GM21576 (cell line): ENCODE results near the gene PLXNB2.
A peak's percentile ranks its signal among the peaks of the same experiment; 100 is the strongest.
"Not testable (repeated sequence)": the region's sequence is repeated elsewhere in the genome, so short reads cannot be mapped to it uniquely, and the experiment has no call there.

Experiments
- ATAC-seq: cut with Tn5 transposase; IDR thresholded peaks from one replicate; pipeline ENCODE4 v1.9.1; 2021; ENCODE audit warnings: mild to moderate bottlenecking, moderate library complexity; ENCODE audit not compliant: unreplicated experiment

Gene PLXNB2

GRCh38 chr22:50326225-50326955, 18.9 kb upstream of the PLXNB2 start:
- peak; percentile 6 for ATAC-seq

DNA sequence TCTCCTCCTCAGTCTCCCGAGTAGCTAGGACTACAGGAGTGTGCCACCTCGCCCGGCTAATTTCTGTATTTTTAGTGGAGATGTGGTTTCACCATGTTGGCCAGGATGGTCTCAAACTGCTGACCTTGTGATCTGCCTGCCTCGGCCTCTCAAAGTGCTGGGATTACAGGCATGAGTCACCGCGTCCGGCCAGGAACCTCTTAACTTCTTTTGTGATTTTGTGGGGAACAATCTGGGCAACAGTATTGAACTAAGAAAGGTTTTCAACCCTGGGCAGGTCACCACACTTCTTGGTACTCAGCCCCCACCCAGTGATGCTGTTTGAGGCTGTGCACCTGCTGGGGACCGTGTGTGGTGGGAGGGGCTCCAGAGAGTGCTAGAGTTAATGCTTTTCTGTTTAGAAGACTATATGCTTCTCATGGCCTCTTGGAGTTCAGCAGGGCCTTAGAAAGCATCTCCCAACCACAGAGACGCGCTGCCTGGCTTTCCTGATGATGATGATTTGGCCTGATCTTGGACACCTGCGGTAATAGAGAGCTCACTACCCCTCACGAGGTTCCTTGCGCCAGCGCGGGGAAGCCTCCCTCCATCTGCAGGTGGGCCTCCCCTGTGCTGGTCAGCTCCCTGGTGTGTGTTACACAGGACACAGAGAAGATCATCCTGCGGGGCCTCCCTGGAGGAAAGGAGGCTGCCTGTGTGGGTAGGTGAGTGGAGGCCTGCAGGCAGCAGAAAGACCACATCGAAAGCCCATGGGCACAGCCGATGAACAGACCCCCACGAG, 18.2 kb upstream of the PLXNB2 start:
- ATAC-seq, result no peak

- no peak for ATAC-seq
Observed at GRCh38 chr22:50323900-50324299, 16.5 kb upstream of the PLXNB2 start.

- ATAC-seq, result not testable (repeated sequence)
Observed at GRCh38 chr22:50322382-50323104, 15.1 kb upstream of the PLXNB2 start.

GRCh38 chr22:50320671-50321325, 13.4 kb upstream of the PLXNB2 start:
- no peak for ATAC-seq

- ATAC-seq, result no peak
Observed at GRCh38 chr22:50320116-50320515, 12.7 kb upstream of the PLXNB2 start.

DNA sequence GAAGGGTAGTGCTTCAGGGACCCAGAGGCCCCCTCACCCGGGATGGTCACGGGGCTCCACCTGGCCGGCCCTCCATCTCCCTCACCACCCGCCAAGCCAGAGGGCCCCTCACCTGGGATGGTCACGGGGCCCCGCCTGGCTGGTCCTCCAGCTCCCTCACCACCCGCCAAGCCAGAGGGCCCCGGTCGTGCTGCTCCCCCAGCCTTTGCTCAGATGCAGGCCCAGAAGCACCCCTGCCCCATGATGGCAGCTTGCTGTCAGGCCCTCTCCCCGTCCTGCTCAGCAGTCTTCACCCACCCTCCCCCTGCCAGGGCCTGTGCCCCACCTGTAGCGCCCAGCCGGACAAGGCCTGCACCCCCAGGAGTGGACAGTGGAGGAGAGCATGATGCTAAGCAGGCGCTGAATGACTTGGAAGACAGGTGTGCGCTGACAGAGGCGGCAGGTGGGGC, 12.1 kb upstream of the PLXNB2 start:
- ATAC-seq, result no peak

- no peak for ATAC-seq
Observed at GRCh38 chr22:50318698-50319411, 11.4 kb upstream of the PLXNB2 start.

DNA sequence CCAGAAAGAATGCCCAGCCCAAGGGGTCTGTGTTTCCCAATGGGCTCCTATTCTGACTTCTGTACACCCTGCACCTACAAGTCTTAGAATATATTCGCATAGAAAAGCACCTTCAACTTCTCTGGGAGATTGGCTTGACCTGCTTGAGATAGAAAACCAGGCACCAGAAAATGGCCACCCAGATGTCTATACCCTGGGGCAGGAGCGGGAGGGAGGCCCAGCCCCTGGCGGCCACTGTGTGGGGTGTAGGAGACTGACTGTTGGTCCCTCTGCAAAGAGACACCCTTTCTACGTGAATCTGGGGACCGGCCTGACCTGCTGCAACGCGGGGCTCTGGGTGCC, 10.9 kb upstream of the PLXNB2 start:
- no peak for ATAC-seq

DNA sequence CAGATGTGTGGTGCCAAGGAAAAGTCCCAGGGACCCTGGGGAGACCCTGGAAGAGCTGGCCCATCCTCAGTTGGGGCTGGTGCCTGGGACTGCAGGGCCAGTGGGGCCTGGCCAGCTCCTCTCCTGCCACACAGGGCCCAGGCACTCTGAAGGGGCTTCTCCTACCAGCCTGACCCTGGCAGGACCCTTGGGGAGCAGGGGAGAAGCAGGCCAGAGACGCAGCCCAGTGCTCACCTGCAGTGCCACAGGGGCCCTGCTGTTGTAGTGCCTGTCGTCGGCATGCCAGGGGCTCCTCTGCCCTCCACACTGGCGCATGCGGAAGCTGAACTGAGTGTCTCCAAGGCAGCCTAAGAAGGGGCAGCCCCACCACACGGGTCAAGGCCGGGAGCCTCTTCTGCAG, 10.2 kb upstream of the PLXNB2 start:
- no peak for ATAC-seq

DNA sequence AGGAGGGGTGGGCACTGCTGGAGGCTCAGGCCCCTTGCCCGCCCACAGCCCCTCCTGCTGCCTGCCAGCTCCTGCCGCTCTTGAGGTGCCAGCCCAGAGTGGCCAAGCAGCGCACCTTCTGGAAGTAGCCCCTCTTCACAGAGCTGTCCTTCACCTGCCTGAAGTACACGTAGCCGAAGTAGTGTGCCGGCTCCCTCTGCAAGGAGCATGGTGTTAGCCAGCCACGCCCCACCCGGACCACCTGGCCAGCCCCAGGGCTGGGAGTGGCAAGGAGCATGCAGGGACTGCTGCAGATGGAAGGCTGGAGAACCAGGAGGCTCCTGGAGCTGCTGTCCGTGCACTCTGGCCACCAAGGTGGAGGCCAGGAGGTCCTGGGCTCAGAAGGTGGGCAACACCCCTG, 9.7 kb upstream of the PLXNB2 start:
- ATAC-seq, result no peak

- no peak for ATAC-seq
Observed at GRCh38 chr22:50316114-50317065, 8.9 kb upstream of the PLXNB2 start.

- no peak for ATAC-seq
Observed at GRCh38 chr22:50315289-50316113, 8.1 kb upstream of the PLXNB2 start.

GRCh38 chr22:50314455-50315288, 7.2 kb upstream of the PLXNB2 start:
- ATAC-seq, result peak; percentile 71

GRCh38 chr22:50314081-50314454, 6.6 kb upstream of the PLXNB2 start:
- ATAC-seq, result no peak

DNA sequence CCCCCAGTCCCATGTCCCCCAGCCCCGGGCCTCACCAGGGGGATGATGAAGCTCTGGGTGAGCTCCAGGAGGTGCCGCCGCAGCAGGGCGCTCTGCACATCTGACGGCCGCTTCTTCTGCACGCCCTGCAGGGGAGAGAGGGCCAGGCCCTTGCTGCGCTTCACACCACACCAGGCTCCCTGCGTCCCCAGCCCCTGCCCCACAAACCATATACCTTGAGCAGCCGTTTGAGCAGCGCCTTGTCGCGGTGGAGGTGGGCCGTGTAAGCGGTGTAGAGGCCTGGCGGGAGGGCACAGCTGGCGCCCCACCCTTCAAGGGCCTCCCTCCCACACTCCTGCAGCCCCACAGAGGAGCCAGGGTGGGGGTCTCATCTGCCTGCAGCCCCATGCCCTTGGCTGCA, 6.2 kb upstream of the PLXNB2 start:
- ATAC-seq, result no peak

DNA sequence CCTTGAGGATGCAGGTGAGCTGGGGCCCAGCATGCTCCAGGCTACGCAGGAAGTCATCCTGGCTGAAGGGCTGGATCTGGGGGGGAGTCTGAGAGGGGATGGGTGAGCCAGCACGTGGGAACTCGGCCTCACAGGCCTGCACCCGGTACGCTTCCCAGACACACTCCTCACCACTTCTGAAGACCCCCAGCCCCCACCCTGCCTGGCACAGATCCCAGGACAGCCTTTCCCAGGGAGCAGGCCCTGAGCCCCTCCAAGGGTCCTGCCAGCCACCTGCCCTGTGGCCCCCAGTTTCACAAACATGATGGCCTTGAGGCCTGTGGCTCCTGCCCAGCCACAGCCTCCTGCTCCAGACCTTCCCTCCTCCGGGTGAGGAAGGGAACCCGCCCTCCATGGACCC, 5.6 kb upstream of the PLXNB2 start:
- ATAC-seq, result no peak

GRCh38 chr22:50312371-50312770, 4.9 kb upstream of the PLXNB2 start:
- ATAC-seq, result no peak
